Left ventricle myocardium inferior (tissue), 1 donor: ENCODE data around the gene MAEA. TPM values are rescaled to one million over a fixed set of nuclear protein-coding genes. Genes with fewer than 3 reads are reported as not detected.

ENCODE experiments used
- DNase-seq: peaks from one replicate; pipeline ENCODE4 v3.0.0-alpha.2; 2020
- H3K27ac ChIP-seq: fragments of 200-600 bp; replicated peaks from 2 replicates; pipeline ENCODE4 v1.8.0; 2021
- H3K27me3 ChIP-seq: fragments of 200-600 bp; 2 replicates; pipeline ENCODE4 v1.8.0; 2021; ENCODE audit warnings: low read depth
- H3K36me3 ChIP-seq: fragments of 200-600 bp; 2 replicates; pipeline ENCODE4 v1.8.0; 2021
- H3K4me1 ChIP-seq: fragments of 200-600 bp; 2 replicates; pipeline ENCODE4 v1.8.0; 2021
- H3K4me3 ChIP-seq: fragments of 200-600 bp; 2 replicates; pipeline ENCODE4 v1.8.0; 2021; ENCODE audit warnings: mild to moderate bottlenecking, moderate library complexity
- H3K9me3 ChIP-seq: fragments of 200-600 bp; replicated peaks from 2 replicates; pipeline ENCODE4 v1.8.0; 2021
- intact Hi-C: fragments of 100-400 bp; cut with micrococcal nuclease; formaldehyde crosslinking; loops from one replicate; pipeline ENCODE4 v1.11.0; 2022
- total RNA-seq: library from RNA; stranded (reverse); fragmentation: NEBNext Ultra II Directional; extraction: Animal tissue kit (Norgen Biotek cat#: 25700); gene quantifications from one replicate; pipeline ENCODE4 v1.2.1, GENCODE V29; 2021
- TF ChIP-seq, protein P1 (sequence below): fragments of 200-600 bp; IDR thresholded peaks from 2 replicates; pipeline ENCODE4 v1.8.0; 2021; ENCODE audit warnings: antibody characterized with exemption, mild to moderate bottlenecking, borderline replicate concordance
- donor health status: DM: no; HTN: yes; CAD: no; lungs with severe emphysema.

Gene MAEA
- total RNA-seq, 1 donor from 2014 or later, result 49.5 TPM

DNA sequence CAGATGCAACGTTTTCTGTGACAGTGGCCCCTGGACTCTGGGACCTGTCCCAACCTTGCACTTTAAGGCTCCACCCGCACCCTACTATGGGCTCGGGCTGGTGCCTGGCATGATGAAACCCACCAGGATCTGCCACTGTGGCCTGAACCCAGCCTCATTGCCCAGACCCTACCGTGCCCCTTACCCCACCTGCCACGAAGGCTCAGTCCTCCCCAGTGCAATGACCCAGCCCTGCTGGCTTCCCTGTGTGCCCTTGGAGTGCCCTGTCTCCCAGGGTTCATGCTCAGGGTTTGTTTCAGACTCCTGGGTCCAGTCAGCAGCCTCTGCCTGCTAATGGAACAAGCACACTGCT lies 60.5 kb downstream of the MAEA start:
- Histone ChIP-seq H3K27ac (no peak overlapping the region), H3K27me3 (no peaks in the 10 kb centered on the region), H3K4me1 (peaks cover 44% of the 10 kb centered on the region), H3K9me3 (no peaks in the 10 kb centered on the region), H3K4me3 (no peak overlapping the region), H3K36me3 (peaks cover 29% of the 10 kb centered on the region)
- intact Hi-C loops, result loop anchor here (10.0 kb wide), 2 partner anchors 285 to 375 kb away; partner anchors contain the start of genes TACC3 and TMEM129
- no peak for DNase-seq
- TF ChIP-seq, protein P1, sequence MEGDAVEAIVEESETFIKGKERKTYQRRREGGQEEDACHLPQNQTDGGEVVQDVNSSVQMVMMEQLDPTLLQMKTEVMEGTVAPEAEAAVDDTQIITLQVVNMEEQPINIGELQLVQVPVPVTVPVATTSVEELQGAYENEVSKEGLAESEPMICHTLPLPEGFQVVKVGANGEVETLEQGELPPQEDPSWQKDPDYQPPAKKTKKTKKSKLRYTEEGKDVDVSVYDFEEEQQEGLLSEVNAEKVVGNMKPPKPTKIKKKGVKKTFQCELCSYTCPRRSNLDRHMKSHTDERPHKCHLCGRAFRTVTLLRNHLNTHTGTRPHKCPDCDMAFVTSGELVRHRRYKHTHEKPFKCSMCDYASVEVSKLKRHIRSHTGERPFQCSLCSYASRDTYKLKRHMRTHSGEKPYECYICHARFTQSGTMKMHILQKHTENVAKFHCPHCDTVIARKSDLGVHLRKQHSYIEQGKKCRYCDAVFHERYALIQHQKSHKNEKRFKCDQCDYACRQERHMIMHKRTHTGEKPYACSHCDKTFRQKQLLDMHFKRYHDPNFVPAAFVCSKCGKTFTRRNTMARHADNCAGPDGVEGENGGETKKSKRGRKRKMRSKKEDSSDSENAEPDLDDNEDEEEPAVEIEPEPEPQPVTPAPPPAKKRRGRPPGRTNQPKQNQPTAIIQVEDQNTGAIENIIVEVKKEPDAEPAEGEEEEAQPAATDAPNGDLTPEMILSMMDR, result no peak

DNA sequence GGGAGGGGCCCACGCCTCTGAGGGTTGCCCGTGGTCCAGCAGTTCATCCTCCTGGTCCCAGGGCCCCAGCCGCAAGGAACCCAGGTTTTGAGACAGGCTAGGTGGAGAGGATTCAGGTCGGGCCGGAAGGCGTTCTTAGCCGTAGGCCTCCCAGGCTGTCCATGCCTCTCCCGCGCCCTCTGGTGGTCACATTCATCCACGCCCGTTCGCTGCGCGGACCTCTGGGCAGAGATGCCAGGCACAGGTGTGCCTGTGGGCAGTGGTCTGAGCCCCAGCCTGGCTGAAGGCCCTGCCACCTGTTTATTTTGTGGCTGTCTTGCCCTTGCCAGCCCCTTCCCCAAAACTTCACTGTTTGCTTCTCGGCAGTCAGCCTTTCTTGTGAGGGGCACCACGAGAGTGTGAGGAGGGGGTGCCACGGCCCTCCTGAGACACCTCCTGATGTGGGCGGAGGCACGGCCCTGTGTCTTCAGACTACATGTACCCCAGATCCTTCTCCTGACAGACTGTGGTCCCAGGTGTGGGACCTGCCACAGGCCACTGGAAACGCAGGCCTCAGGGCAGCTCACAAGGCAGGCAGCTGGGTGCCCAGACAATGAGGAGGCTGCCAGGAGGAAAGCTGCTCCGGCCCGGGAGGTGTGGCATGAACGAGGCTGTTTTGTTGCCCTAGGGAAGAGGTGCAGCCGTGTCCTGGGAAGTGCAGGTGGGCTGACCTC lies 62.3 kb downstream of the MAEA start:
- Histone ChIP-seq H3K4me1 (peaks cover 32% of the 10 kb centered on the region), H3K27ac (no peak overlapping the region), H3K9me3 (no peaks in the 10 kb centered on the region), H3K36me3 (peaks cover 39% of the 10 kb centered on the region), H3K4me3 (no peak overlapping the region), H3K27me3 (no peaks in the 10 kb centered on the region)
- DNase-seq, result peak; percentile 80
- TF ChIP-seq, protein P1, result peak; percentile 98
- intact Hi-C loops, result loop anchor here (10.0 kb wide), 2 partner anchors 283 to 373 kb away; partner anchors contain the start of genes TACC3 and TMEM129

DNA sequence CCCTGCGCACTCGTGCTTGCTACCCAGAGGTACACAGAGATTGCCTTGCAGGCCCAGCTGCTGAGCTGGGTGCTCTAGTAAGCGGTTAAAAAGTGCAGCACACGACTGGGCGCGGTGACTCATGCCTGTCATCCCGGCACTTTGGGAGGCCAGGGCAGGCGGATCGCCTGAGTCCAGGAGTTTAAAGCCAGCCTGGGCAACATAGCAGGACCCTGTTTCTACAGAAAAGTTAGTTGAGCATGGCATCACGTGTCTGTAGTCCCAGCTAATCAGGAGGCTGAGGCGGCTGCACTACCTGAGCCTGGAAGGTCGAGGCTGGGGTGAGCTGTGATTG lies 62.8 kb downstream of the MAEA start:
- TF ChIP-seq, protein P1, result no peak
- no peak for DNase-seq
- H3K4me3 ChIP-seq, result no peak overlapping the region
- peaks cover 28% of the 10 kb centered on the region for H3K4me1 ChIP-seq
- peaks cover 39% of the 10 kb centered on the region for H3K36me3 ChIP-seq
- intact Hi-C loops, result loop anchor here (10.0 kb wide), 2 partner anchors 282 to 372 kb away; partner anchors contain the start of genes TACC3 and TMEM129
- H3K9me3 ChIP-seq, result no peaks in the 10 kb centered on the region
- H3K27me3 ChIP-seq, result no peaks in the 10 kb centered on the region
- no peak overlapping the region for H3K27ac ChIP-seq

DNA sequence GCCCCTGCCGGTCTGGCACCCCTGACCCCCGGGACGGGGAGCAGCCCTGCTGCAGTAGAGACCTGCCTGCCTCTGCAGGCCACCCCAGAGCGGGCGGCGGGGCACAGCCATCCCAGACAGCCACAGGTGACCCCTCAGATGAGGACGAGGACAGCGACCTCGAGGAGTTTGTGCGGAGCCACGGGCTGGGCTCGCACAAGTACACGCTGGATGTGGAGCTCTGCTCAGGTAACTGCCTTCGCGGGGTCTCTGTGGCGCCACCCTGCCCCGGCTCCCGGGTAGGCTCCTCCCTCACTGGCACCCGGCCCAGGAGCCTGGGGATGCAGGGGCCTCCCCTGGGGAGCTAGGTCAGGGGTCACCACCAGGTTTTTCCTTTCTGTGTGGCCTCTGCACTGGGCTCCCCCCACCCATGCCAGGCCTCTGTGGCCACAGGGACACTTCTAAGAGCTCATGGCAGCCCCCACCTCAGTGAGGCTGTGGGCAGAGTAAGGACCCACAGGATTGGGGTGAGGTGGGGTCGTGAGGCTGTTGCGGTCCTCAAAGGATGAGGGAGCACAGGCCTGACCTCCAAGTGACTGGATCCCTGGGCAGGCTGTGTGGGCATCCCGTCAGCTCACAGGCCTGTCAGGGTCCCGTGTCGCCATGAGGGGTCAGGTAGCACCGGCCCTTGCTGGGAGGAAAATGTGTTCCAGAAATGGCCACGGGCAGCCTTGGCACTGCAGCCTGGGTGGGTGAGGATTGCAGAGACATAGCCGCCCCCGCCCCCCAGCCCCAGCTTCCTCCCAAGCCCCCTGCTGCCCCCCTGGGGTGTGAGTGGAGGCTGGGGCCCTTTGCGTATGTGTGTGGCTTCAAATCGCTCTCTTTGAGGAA lies 63.7 kb downstream of the MAEA start:
- Histone ChIP-seq H3K4me1 (peaks cover 20% of the 10 kb centered on the region), H3K36me3 (peaks cover 39% of the 10 kb centered on the region), H3K9me3 (no peaks in the 10 kb centered on the region), H3K4me3 (no peak overlapping the region), H3K27ac (no peak overlapping the region), H3K27me3 (no peaks in the 10 kb centered on the region)
- TF ChIP-seq, protein P1, result no peak
- intact Hi-C loops, result loop anchor here (10.0 kb wide), 2 partner anchors 281 to 371 kb away; partner anchors contain the start of genes TACC3 and TMEM129
- DNase-seq, result no peak

DNA sequence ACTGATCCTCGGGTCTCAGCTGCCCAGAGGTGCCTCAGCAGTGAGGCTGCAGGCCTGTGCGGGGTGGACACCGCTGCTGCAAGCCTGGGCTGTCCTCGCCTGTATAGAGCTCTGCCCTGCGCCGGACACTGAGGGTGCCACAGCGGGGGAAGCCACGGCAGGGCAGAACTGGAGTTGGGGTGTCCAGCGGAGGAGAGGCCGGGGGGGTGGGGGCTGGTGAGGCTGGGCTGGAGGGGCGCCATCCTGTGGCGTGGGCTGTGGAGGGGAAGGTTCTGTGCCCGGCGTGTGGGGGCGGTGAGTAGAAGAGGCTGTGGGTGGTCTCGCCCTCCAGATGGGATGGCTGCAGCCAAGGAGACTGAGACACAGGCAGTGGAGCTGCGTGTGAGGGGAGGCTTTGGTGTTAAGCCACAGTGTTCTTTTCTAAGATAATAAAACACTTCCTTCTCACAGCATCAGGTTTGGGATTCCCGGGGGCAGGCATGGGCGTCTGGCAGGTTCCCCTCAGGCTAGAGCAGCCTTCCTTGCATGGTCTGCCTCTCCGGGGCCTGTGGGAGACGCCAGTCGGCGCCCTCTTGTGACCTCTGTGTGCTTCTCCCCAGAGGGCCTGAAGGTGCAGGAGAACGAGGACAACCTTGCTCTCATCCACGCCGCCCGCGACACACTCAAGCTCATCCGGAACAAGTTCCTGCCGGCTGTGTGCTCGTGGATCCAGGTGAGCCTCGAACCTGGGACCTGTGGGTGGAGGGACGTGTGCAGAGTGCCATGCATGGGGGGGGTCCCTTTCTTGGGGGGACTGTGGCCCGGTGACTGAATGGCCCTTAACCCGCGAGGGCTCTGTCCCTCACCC lies 64.7 kb downstream of the MAEA start:
- H3K27me3 ChIP-seq, result no peaks in the 10 kb centered on the region
- DNase-seq, result no peak
- TF ChIP-seq, protein P1, result no peak
- H3K36me3 ChIP-seq, result peaks cover 39% of the 10 kb centered on the region
- intact Hi-C loops, result loop anchor here (10.0 kb wide), 2 partner anchors 280 to 370 kb away; partner anchors contain the start of genes TACC3 and TMEM129
- H3K27ac ChIP-seq, result no peak overlapping the region
- H3K9me3 ChIP-seq, result no peaks in the 10 kb centered on the region
- peaks cover 13% of the 10 kb centered on the region for H3K4me1 ChIP-seq
- H3K4me3 ChIP-seq, result no peak overlapping the region
